Measurements from ENCODE around the gene TIA1.

DNA sequence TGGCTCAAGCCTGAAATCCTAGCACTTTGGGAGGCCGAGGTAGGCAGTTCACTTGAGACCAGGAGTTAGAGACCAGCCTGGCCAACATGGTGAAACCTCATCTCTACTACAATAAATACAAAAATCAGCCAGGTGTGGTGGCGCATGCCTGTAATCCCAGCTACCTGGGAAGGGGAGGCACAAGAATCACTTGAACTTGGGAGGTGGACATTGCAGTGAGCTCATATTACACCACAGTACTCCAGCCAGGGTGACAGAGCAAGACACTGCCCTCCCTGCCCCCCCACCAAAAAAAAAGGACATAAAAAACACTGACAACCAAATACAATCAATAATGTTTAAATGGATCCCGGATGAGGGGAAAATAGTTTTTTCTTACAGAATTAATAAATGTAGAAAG, 7.8 kb downstream of the TIA1 start:
- TF ChIP-seq, protein P1, sequence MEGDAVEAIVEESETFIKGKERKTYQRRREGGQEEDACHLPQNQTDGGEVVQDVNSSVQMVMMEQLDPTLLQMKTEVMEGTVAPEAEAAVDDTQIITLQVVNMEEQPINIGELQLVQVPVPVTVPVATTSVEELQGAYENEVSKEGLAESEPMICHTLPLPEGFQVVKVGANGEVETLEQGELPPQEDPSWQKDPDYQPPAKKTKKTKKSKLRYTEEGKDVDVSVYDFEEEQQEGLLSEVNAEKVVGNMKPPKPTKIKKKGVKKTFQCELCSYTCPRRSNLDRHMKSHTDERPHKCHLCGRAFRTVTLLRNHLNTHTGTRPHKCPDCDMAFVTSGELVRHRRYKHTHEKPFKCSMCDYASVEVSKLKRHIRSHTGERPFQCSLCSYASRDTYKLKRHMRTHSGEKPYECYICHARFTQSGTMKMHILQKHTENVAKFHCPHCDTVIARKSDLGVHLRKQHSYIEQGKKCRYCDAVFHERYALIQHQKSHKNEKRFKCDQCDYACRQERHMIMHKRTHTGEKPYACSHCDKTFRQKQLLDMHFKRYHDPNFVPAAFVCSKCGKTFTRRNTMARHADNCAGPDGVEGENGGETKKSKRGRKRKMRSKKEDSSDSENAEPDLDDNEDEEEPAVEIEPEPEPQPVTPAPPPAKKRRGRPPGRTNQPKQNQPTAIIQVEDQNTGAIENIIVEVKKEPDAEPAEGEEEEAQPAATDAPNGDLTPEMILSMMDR (conservative IDR thresholded peaks at IDR 0.05; ENCODE audit: low read length): no peak
- no peak for TF ChIP-seq EZH2phosphoT487 (IDR thresholded peaks at IDR 0.05; ENCODE audit: borderline replicate concordance, low read depth, low read length)
